ENCODE data around the gene ELMOD1.

DNA sequence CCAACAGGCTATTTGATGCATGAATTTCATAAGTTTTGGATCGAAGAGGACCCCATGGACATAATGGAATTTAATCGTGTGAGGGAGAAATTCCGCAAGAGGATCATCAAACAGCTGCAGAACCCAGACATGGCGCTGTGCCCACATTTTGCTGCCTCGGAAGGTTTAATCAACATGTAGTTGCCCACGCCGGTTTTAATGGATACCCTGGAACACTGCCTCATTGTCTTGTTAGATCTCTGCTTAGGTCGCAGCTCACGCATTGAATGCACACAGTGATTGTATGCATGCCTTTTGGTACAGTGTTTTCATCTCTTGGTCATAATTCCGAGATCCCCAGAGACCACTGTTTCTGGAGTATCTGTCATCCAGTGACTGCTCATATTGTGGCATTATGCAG lies 74.1 kb downstream of the ELMOD1 start:
- TF ChIP-seq POLR2A (IDR thresholded peaks at IDR 0.05), result no peak
- TF ChIP-seq, protein P1, sequence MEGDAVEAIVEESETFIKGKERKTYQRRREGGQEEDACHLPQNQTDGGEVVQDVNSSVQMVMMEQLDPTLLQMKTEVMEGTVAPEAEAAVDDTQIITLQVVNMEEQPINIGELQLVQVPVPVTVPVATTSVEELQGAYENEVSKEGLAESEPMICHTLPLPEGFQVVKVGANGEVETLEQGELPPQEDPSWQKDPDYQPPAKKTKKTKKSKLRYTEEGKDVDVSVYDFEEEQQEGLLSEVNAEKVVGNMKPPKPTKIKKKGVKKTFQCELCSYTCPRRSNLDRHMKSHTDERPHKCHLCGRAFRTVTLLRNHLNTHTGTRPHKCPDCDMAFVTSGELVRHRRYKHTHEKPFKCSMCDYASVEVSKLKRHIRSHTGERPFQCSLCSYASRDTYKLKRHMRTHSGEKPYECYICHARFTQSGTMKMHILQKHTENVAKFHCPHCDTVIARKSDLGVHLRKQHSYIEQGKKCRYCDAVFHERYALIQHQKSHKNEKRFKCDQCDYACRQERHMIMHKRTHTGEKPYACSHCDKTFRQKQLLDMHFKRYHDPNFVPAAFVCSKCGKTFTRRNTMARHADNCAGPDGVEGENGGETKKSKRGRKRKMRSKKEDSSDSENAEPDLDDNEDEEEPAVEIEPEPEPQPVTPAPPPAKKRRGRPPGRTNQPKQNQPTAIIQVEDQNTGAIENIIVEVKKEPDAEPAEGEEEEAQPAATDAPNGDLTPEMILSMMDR (IDR thresholded peaks at IDR 0.05), result no peak
